Neural crest cell (in vitro differentiated cells): ENCODE results near the gene SH3RF2. TPM values are rescaled to one million over a fixed set of nuclear protein-coding genes. Genes with fewer than 3 reads are reported as not detected.

Experiments
- DNase-seq: peaks from one replicate; pipeline ENCODE4 v3.0.0; 2021; ENCODE audit warnings: low read depth, mixed read lengths, low spot score
- H3K27ac Mint-ChIP-seq: one replicate; pipeline ENCODE4 v1.8.0; 2021; ENCODE audit warnings: mild to moderate bottlenecking, mixed read lengths; ENCODE audit not compliant: unreplicated experiment
- H3K27me3 Mint-ChIP-seq: 2 replicates; pipeline ENCODE4 v1.8.0; 2021; ENCODE audit warnings: low read depth, mild to moderate bottlenecking, mixed read lengths
- H3K36me3 Mint-ChIP-seq: 2 replicates; pipeline ENCODE4 v1.8.0; 2021; ENCODE audit warnings: low read depth, mild to moderate bottlenecking, mixed read lengths
- H3K4me1 Mint-ChIP-seq: 2 replicates; pipeline ENCODE4 v1.8.0; 2021; ENCODE audit warnings: mixed read lengths
- H3K4me3 Mint-ChIP-seq: one replicate; pipeline ENCODE4 v1.8.0; 2021; ENCODE audit warnings: mild to moderate bottlenecking, mixed read lengths
- H3K9me3 Mint-ChIP-seq: 2 replicates; pipeline ENCODE4 v1.8.0; 2021; ENCODE audit warnings: mixed read lengths
- total RNA-seq: library from RNA; stranded (reverse); gene quantifications from 2 replicates; pipeline ENCODE4 v1.2.1, GENCODE V29; 2021
- TF ChIP-seq, protein P1 (sequence below): fragments of 200-600 bp; sonication (generic); conservative IDR thresholded peaks from 2 replicates; pipeline ENCODE4 v1.5.0; 2021; ENCODE audit warnings: antibody characterized with exemption, mild to moderate bottlenecking

SH3RF2 gene
- total RNA-seq, 1 donor from 2014 or later = 0.72 TPM

DNA sequence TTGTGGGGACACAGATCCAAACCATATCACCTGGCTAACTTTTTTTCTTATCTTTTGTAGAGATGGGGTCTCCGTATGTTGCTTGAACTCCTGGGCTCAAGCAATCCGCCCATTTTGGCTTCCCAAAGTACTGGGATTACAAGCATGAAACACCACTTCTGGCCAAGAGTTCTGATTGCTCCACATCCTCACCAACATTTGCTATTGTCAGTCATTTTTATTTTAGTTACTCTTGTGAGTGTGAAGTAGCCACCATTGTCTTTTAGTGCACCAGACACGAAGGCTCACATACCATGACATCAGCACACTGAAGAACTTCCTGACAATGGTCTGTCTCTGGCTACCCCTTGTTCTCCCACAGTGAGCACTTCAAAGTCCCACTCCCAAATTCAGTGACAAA lies 151.7 kb downstream of the SH3RF2 start:
- H3K4me1 Mint-ChIP-seq = no peaks in the 10 kb centered on the region
- TF ChIP-seq, protein P1, sequence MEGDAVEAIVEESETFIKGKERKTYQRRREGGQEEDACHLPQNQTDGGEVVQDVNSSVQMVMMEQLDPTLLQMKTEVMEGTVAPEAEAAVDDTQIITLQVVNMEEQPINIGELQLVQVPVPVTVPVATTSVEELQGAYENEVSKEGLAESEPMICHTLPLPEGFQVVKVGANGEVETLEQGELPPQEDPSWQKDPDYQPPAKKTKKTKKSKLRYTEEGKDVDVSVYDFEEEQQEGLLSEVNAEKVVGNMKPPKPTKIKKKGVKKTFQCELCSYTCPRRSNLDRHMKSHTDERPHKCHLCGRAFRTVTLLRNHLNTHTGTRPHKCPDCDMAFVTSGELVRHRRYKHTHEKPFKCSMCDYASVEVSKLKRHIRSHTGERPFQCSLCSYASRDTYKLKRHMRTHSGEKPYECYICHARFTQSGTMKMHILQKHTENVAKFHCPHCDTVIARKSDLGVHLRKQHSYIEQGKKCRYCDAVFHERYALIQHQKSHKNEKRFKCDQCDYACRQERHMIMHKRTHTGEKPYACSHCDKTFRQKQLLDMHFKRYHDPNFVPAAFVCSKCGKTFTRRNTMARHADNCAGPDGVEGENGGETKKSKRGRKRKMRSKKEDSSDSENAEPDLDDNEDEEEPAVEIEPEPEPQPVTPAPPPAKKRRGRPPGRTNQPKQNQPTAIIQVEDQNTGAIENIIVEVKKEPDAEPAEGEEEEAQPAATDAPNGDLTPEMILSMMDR = no peak
- peaks cover 2% of the 10 kb centered on the region for H3K9me3 Mint-ChIP-seq
- no peak overlapping the region for H3K27ac Mint-ChIP-seq
- no peak for DNase-seq
- H3K27me3 Mint-ChIP-seq = no peaks in the 10 kb centered on the region
- no peak overlapping the region for H3K4me3 Mint-ChIP-seq
- H3K36me3 Mint-ChIP-seq = peaks cover 4% of the 10 kb centered on the region

DNA sequence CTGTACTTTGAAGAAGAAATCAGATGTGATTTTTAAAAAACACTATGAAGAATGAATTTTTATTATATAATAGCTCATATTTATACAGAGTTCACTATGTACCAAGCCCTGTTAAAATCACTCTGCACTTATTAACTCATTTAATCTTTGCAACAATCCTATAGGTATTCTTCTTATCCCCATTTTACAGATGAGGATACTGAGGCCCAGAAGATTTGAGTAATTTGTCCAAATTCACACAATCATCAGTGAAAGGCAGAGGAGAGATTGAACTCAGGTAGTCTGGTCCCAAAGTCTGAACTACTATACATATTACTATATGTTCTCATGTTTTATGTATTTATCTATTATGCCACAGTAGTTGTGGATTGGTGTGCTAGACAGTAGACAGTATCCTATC lies 152.9 kb downstream of the SH3RF2 start:
- Mint-ChIP-seq H3K4me1 (no peaks in the 10 kb centered on the region), H3K9me3 (no peaks in the 10 kb centered on the region), H3K36me3 (peaks cover under 1% of the 10 kb centered on the region), H3K27me3 (no peaks in the 10 kb centered on the region), H3K4me3 (no peak overlapping the region), H3K27ac (no peak overlapping the region)
- DNase-seq = no peak
- TF ChIP-seq, protein P1 = no peak

DNA sequence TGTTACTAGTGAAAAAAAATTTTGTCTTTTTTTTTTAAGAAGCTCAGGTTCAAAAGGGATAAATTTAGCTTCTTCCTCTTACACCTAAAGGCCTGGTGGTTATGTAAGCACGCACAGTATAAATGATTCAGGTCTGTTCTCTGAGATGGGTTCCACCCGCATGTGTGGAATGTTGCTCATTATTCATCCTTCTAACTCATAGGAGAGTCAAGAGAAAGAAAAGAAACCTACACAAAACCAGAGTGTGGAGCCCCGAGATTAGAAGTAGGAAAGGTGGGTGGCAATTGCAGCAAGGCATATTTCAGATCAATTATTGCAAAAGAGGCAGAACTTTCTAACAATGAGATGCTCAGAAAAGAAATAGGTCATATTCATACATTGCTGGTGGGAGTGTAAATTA lies 155.5 kb downstream of the SH3RF2 start:
- Mint-ChIP-seq H3K27ac (no peak overlapping the region), H3K27me3 (no peaks in the 10 kb centered on the region)

DNA sequence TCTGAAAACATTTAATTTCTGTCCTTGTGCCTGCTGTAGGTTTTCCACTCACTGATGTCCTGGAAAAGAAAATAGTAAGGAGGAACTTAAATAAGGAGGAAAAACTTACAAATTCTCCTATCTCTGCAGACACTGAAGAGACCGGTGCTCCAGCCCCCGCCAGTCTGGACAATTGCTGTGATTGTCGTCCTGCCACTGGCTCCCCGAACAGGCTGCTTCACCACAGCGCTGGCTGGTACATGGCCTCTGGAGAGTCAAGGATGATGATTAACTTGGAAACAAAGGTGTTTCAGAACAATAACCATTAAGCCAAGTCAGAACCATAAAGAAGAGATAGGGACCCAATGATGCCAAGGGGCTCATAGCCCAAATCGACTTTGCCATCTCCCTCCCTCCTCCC lies 161.7 kb downstream of the SH3RF2 start:
- no peak for DNase-seq
- Mint-ChIP-seq H3K27ac (no peak overlapping the region), H3K36me3 (peaks cover 9% of the 10 kb centered on the region), H3K27me3 (no peaks in the 10 kb centered on the region), H3K4me1 (peaks cover 4% of the 10 kb centered on the region), H3K9me3 (no peaks in the 10 kb centered on the region), H3K4me3 (no peak overlapping the region)
- TF ChIP-seq, protein P1 = no peak

More for the DNA sequence above, 155.5 kb downstream of the SH3RF2 start:
- Mint-ChIP-seq H3K4me3 (no peak overlapping the region), H3K9me3 (no peaks in the 10 kb centered on the region), H3K36me3 (no peaks in the 10 kb centered on the region), H3K4me1 (no peaks in the 10 kb centered on the region)
- TF ChIP-seq, protein P1 = no peak
- no peak for DNase-seq

DNA sequence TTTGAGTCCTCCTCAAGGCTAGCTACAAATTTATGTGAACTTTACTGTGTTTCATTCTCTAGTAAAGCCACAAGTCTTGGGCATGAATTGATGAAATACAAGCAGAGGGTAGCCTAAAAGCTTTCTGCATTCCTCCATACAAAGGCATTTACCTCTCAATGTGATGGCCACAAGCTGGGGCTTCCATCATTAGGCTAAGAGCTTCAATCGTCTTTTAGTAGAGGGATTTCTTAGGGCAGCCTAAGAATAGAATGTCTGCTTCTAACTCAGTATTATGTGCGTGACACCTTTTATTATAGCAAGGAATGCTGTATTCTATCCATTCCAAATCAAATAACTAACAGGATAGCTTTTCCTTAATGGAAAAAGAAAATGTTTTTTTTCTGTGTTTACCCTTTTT lies 165.3 kb downstream of the SH3RF2 start:
- H3K27ac Mint-ChIP-seq = no peak overlapping the region
- no peak overlapping the region for H3K4me3 Mint-ChIP-seq
- peaks cover 4% of the 10 kb centered on the region for H3K4me1 Mint-ChIP-seq

More for the DNA sequence above, 165.3 kb downstream of the SH3RF2 start:
- TF ChIP-seq, protein P1 = no peak
- DNase-seq = no peak
- H3K27me3 Mint-ChIP-seq = no peaks in the 10 kb centered on the region
- peaks cover 12% of the 10 kb centered on the region for H3K36me3 Mint-ChIP-seq
- no peaks in the 10 kb centered on the region for H3K9me3 Mint-ChIP-seq
